GM18909 (cell line): ENCODE data around the gene LCE3C.
"Not testable (repeated sequence)": the region's sequence is repeated elsewhere in the genome, so short reads cannot be mapped to it uniquely, and the experiment has no call there.

Source experiments
- ATAC-seq: cut with Tn5 transposase; IDR thresholded peaks from one replicate; pipeline ENCODE4 v1.9.1; 2021; ENCODE audit warnings: mild to moderate bottlenecking; ENCODE audit not compliant: unreplicated experiment, poor library complexity

LCE3C gene

GRCh38 chr1:152599934-152600333, at the start of gene LCE3C:
Gene LCE3C (plus strand): TSS chr1:152600234. CDS start chr1:152600732, 498 bp downstream.
- no peak for ATAC-seq

DNA sequence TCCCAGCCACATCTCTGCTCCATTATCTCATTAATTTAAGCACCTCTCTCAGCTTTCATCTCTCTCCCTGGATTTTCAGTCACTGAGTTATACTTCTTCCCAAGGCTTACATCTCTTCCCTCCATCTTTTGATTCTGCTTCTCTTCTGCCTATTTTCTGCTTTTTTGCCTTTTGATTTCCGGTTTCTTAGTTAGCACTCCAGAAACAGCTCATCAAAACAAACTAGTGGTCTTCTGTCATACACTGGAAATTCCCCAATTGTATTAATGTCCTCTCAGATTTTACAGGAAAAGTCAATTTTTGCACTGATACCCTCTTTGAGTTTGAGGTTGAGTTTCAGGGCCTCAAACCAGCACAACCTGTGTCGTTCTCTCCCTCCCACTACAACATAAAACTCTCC, 34.9 kb upstream of the LCE3C start:
- no peak for ATAC-seq

GRCh38 chr1:152565535-152566215, 34.4 kb upstream of the LCE3C start:
- ATAC-seq, result no peak

GRCh38 chr1:152566681-152567080, 33.4 kb upstream of the LCE3C start, which contains the start of gene LCE3E:
Gene LCE3E (minus strand): TSS chr1:152566780. CDS start chr1:152566208, 572 bp downstream.
- ATAC-seq, result no peak

DNA sequence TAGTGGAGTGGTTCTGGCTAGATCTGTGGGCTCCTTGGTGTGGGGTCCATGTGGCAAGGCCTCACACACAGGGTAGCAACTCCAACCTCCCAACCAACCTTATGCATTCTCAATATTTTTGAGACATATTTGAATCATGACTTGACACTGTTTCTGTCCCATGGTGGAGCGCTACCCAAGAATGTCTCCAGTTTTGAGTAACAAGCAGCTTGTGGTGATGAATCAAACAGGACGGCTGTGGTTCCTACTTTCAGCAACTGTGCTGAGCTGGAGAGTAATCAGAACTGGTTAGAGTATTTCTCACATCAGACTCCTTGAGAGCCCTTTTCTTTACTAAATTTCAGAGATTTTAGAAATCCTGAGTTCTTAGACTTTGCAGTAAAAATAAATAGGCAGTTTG, 22.9 kb upstream of the LCE3C start:
- no peak for ATAC-seq

GRCh38 chr1:152579526-152579925, 20.5 kb upstream of the LCE3C start:
- not testable (repeated sequence) for ATAC-seq

- no peak for ATAC-seq
Observed at GRCh38 chr1:152580433-152580832, 19.6 kb upstream of the LCE3C start, which contains the start of gene LCE3D. Gene LCE3D (minus strand): TSS chr1:152580516. CDS start chr1:152579936, 580 bp downstream.

GRCh38 chr1:152582647-152583046, 17.4 kb upstream of the LCE3C start:
- no peak for ATAC-seq

DNA sequence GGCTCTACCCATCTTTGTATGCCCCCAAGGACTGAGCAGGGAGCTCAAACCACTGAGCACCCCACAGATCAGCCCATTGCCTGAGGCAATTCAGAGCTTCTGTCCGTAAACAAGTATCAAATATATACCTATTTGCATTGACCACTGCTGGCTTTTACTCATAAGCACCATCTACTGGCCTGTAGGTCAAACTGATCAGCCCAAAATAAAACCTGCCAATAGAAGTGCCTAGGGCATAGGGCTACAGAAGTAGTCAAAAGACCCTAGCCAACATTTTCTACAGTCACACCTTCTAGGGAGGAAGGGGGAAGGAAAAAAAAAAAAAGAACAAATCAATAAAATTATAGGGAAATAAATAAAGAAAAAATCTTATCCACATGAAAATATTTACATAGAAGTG, 14.4 kb upstream of the LCE3C start:
- no peak for ATAC-seq

GRCh38 chr1:152596986-152597385, 3.0 kb upstream of the LCE3C start:
- no peak for ATAC-seq

DNA sequence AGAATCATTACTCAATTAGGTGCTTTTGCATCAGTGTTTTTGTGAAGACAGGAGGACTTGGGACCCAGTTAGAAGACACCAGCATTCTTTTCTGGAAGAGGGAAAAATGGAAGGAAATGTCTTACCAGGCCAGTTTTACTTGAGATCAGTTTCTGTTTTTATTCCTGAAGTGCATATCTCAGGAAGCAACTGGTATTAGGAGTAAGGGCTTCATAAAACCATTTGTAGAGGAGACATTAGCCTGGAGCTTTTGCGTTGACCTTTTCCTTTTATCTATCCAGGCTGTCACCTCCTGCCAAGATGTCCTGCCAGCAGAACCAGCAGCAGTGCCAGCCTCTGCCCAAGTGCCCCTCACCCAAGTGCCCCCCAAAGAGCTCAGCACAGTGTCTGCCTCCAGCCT, 13.5 kb downstream of the LCE3C start, which contains the start of gene LCE3B:
LCE3B (plus strand) TSS at position 301 of the 400 bp plus-strand sequence; CDS start at position 301, 0 bp downstream.
- ATAC-seq, result no peak

DNA sequence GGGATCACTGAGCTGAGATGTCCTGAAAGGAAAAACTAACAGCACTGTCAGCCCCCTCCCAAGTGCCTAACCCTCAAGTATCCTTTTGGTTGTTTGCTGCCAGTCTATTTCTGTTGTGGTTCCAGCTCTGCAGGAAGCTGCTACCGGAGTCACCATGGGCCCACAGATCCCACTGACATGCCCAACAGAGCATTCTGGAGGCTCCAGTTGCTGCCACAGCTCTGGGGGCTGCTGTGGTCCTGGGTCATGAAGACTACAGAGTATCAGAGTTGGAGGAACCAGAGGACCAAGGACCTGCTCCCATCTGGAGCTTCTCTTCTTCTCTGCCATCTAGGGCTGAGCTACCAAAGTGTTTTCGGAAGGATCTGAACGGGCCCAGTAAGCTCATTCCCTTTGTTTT, 22.0 kb downstream of the LCE3C start:
- no peak for ATAC-seq

- ATAC-seq, result no peak
Observed at GRCh38 chr1:152622803-152623202, 22.8 kb downstream of the LCE3C start, which contains the start of gene LCE3A. Gene LCE3A (minus strand): TSS chr1:152623103. CDS start chr1:152623103, 0 bp downstream.

DNA sequence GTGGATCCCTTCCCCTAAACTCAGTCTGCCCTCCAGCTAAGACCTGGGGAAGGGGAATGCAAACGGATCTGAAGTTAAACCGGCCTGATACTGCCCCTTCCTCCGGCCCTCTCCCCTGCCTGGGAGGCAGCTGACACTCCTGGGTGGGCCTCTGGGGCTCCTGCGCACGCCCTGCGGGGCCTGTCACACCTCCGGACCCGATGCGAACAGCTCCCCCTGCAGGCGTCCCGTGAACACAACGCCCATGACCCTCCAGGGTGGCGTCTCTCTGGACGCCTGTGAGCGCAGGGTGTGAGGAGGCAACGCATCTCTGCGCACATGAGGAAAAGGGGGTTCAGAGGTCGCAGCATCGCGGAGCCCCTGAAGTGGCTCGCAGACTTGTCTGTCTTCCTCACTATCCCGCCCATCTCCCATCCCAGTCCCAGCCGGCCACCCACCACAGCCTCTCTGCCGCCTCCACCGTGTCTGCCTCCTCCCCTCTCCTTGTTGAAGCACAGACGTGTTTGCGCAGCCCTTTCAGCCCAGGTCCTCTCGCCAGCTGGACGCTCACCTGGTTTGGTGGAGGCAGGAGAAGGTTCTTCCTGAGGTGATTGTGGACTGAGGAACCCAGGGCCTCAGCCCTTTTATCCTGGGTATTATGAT, 23.3 kb downstream of the LCE3C start:
- no peak for ATAC-seq

GRCh38 chr1:152626744-152627143, 26.7 kb downstream of the LCE3C start:
- no peak for ATAC-seq

GRCh38 chr1:152630596-152630995, 30.6 kb downstream of the LCE3C start:
- ATAC-seq, result no peak

GRCh38 chr1:152640351-152640750, 40.3 kb downstream of the LCE3C start:
- no peak for ATAC-seq

GRCh38 chr1:152643945-152644344, 43.9 kb downstream of the LCE3C start:
- no peak for ATAC-seq

GRCh38 chr1:152645146-152645545, 45.1 kb downstream of the LCE3C start:
- no peak for ATAC-seq

- ATAC-seq, result no peak
Observed at GRCh38 chr1:152646656-152647055, 46.6 kb downstream of the LCE3C start.
